ENCODE measurements around the gene CDH22. TPM values are rescaled to one million over a fixed set of nuclear protein-coding genes. Genes with fewer than 3 reads are reported as not detected.
A peak's percentile ranks its signal among the peaks of the same experiment; 100 is the strongest.

The CDH22 gene
- total and polyA plus RNA-seq, 10 of the 15 experiments (the other 5 are each of a cell fraction or from before 2014, with no cell fraction given), result not detected

DNA sequence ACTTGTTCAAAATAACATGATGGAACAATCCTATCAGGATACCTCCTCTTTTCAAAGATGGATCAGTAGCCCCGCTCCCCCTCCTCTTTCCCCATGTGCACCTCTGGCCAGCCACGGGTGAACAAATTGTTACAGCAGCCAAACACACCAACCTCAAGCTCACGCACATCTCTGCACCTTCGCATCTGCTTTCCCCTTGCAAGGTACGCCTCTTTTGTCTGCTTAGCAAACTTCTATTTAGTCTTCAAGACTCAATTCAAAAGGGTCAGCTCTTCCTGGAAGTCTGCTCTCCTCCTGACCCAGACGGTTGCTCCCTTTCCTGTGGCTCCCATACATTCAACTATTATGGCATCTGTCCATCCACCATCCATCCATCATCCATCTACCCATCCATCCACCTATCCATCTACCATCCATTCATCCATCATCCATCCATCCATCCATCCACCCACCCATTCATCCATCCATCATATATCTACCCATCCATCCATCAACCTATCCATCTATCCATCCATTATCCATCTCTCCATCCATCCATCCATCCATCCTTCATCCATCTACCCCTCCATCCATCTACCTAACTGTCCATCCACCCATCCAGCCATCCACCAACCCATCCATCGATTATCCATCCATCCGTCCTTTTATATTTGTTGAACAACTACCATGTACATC is 36.3 kb upstream of the CDH22 start:
- Histone ChIP-seq H3K4me1 (ENCODE audit: control insufficient read depth, insufficient read depth, low read length) (peaks cover 9% of the 10 kb centered on the region), H3K9me3 (replicated peaks; ENCODE audit: control insufficient read depth, insufficient read depth, low read length) (no peaks in the 10 kb centered on the region), H4K20me1 (ENCODE audit: control insufficient read depth, insufficient read depth) (no peaks in the 10 kb centered on the region), H2AFZ (ENCODE audit: control insufficient read depth, low read depth, low read length) (no peak overlapping the region), H3K4me2 (ENCODE audit: control insufficient read depth, insufficient read depth) (no peak overlapping the region), H3K27me3 (replicated peaks in 1 of 2; ENCODE audit: control insufficient read depth in 2 of 2, insufficient read depth in 2 of 2, low read length in 1 of 2) (peaks cover 0 to 1% of the 10 kb centered on the region in 2 experiments; a peak in 2 of 4 replicates), H3K9ac (ENCODE audit: control insufficient read depth, insufficient read depth, low read length) (no peak overlapping the region), H3K79me2 (ENCODE audit: control insufficient read depth, insufficient read depth, low read length) (no peaks in the 10 kb centered on the region), H3K36me3 (ENCODE audit: control insufficient read depth in 2 of 2, insufficient read depth in 2 of 2, low read length in 1 of 2) (no peaks in the 10 kb centered on the region; a peak in 1 of 4 replicates), H3K27ac (ENCODE audit: control insufficient read depth, insufficient read depth) (no peak overlapping the region), H3K4me3 (no peak overlapping the region)
- TSS peak; percentile 39 for BruUV-seq (replicated peaks)
- no peak for TF ChIP-seq RAD51 (IDR thresholded peaks at IDR 0.05)
- TF ChIP-seq HDAC2 (IDR thresholded peaks at IDR 0.05), result no peak
- TF ChIP-seq POLR2A (IDR thresholded peaks at IDR 0.05; ENCODE audit: low read depth, low read length), result peak; percentile 26
- no peak for TF ChIP-seq ZNF24 (IDR thresholded peaks at IDR 0.05)
- no peak for TF ChIP-seq MTA3 (IDR thresholded peaks at IDR 0.05; ENCODE audit: borderline replicate concordance, low read length)
- TF ChIP-seq, protein P1, sequence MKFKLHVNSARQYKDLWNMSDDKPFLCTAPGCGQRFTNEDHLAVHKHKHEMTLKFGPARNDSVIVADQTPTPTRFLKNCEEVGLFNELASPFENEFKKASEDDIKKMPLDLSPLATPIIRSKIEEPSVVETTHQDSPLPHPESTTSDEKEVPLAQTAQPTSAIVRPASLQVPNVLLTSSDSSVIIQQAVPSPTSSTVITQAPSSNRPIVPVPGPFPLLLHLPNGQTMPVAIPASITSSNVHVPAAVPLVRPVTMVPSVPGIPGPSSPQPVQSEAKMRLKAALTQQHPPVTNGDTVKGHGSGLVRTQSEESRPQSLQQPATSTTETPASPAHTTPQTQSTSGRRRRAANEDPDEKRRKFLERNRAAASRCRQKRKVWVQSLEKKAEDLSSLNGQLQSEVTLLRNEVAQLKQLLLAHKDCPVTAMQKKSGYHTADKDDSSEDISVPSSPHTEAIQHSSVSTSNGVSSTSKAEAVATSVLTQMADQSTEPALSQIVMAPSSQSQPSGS (IDR thresholded peaks at IDR 0.05; ENCODE audit: low read length), result no peak
- 0 out of 2 replicates have a peak, but pooled peaks have one; percentile 23 for TF ChIP-seq POLR2AphosphoS5 (IDR thresholded peaks at IDR 0.05; ENCODE audit: low read length)
- TF ChIP-seq, protein P2, sequence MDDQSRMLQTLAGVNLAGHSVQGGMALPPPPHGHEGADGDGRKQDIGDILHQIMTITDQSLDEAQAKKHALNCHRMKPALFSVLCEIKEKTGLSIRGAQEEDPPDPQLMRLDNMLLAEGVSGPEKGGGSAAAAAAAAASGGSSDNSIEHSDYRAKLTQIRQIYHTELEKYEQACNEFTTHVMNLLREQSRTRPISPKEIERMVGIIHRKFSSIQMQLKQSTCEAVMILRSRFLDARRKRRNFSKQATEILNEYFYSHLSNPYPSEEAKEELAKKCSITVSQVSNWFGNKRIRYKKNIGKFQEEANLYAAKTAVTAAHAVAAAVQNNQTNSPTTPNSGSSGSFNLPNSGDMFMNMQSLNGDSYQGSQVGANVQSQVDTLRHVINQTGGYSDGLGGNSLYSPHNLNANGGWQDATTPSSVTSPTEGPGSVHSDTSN (IDR thresholded peaks at IDR 0.05; ENCODE audit: insufficient replicate concordance, low read depth, low read length), result no peak
- in situ Hi-C loops (cut with MboI), result no loop called here
- 77% methylated on average over 8 of the region's 8 CpGs for WGBS (ENCODE audit: insufficient coverage, insufficient replicate concordance, low lambda C conversion rate, missing lambda C conversion rate)
- no peak for DNase-seq (ENCODE audit: low read depth, low spot score)
- FAIRE-seq, result no peak
- ATAC-seq, result no peak
- intact Hi-C loops (cut with micrococcal nuclease; ENCODE audit: unreplicated experiment), result no loop called here
- POLR2A ChIA-PET, result no interaction called here
- RAD21 ChIA-PET (ENCODE audit: unreplicated experiment), result no interaction called here
- SMC1A ChIA-PET (ENCODE audit: uncharacterized antibody, unreplicated experiment), result interaction anchor here (1.5 kb wide), 1 partner anchor 11 kb away, joined by 3 read pairs; no protein-coding TSS in a partner anchor
- CTCF ChIA-PET, result interaction anchor here (0.6 kb wide), 1 partner anchor 302 kb away, joined by 3 read pairs; no protein-coding TSS in a partner anchor

Data from GM12878 (cell line).